GM12891 (cell line): ENCODE results near the gene OR51I2.

Experiments
- POLR2A ChIP-seq: IDR thresholded peaks from 2 replicates; pipeline ENCODE4 v1.6.1; 2011; ENCODE audit warnings: low read depth, low read length, control low read depth
- POLR2AphosphoS5 ChIP-seq: IDR thresholded peaks from 2 replicates; pipeline ENCODE4 v1.6.1; 2011; ENCODE audit warnings: low read depth, low read length, control low read depth
- POU2F2 ChIP-seq: IDR thresholded peaks from 2 replicates; pipeline ENCODE4 v1.6.1; 2011; ENCODE audit warnings: low read depth, mild to moderate bottlenecking, control low read depth, low read length, moderate library complexity
- SPI1 ChIP-seq: IDR thresholded peaks from 2 replicates; pipeline ENCODE4 v1.6.1; 2011; ENCODE audit warnings: low read depth, low read length, control low read depth
- TAF1 ChIP-seq: IDR thresholded peaks from 2 replicates; pipeline ENCODE4 v1.6.1; 2011; ENCODE audit warnings: low read depth, low read length, control low read depth

DNA sequence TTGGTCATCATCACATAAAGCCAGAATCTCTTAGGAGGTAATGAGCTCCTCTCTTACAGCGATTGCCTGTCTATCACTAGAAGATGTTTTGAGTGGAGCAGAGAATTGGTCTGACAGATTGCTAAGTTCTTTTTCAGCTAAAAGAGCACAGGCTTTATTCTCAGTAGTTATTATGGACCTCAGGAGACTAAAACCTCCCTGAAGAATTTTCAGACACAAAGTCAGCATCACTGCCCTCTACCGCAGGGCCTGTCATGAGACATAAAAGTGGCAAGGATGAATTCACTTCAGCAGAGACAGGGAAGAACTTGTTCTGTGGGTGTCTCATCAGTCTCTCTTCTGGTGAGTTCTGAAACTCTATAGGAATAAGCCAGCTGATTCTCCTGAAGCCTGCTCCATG is at the start of gene OR51I2:
- TF ChIP-seq POLR2A = no peak
- TF ChIP-seq POLR2AphosphoS5 = no peak
- TF ChIP-seq SPI1 = no peak
- TF ChIP-seq POU2F2 = no peak
- TF ChIP-seq TAF1 = no peak
